BJ (cell line): ENCODE results near the gene ZNF529. TPM values are rescaled to one million over a fixed set of nuclear protein-coding genes. Genes with fewer than 3 reads are reported as not detected.

Experiments used
- CTCF ChIA-PET: fragments of 350-600 bp; formaldehyde crosslinking; extraction: SDS; loops from one replicate; lab custom pipeline; 2021; ENCODE audit warnings: antibody characterized with exemption, inconsistent platforms; lab: Yijun Ruan, JAX
- POLR2A ChIA-PET: fragments of 300-600 bp; sonication (Branson Sonifier 250); formaldehyde crosslinking; extraction: SDS; loops from one replicate; lab custom pipeline; 2021; ENCODE audit warnings: antibody characterized with exemption; lab: Charles Lee
- DNase-seq: peaks from one replicate; pipeline ENCODE4 v3.0.0-alpha.2; 2011; ENCODE audit warnings: low read depth
- H3K27me3 ChIP-seq: 2 replicates; pipeline ENCODE4 v1.6.0; 2011; ENCODE audit warnings: low read length; ENCODE audit not compliant: control insufficient read depth, insufficient read depth
- H3K36me3 ChIP-seq: 2 replicates; pipeline ENCODE4 v1.5.1; 2011; ENCODE audit warnings: low read length; ENCODE audit not compliant: control insufficient read depth, insufficient read depth
- H3K4me3 ChIP-seq: 2 replicates; pipeline ENCODE4 v1.5.1; 2011; ENCODE audit warnings: low read depth, mild to moderate bottlenecking, control low read depth, low read length
- CTCF ChIP-seq: IDR thresholded peaks from 2 replicates; pipeline ENCODE4 v1.5.1; 2011; ENCODE audit warnings: low read depth, mild to moderate bottlenecking, control low read depth, inconsistent platforms, low read length, moderate library complexity; ENCODE audit not compliant: insufficient read depth
- polyA plus RNA-seq: library from polyadenylated mRNA; depleted of rRNA; stranded (reverse); fragments of >200 nt; gene quantifications from 2 replicates; pipeline ENCODE4 v1.2.3, GENCODE V29; 2011

Gene ZNF529
- polyA plus RNA-seq, 1 experiment, result 2.7 TPM

GRCh38 chr19:36564391-36564790, 8.7 kb downstream of the ZNF529 start:
- CTCF ChIA-PET, result no interaction called here
- no peaks in the 10 kb centered on the region for H3K27me3 ChIP-seq
- POLR2A ChIA-PET, result no interaction called here
- TF ChIP-seq CTCF, result no peak
- H3K4me3 ChIP-seq, result no peak overlapping the region
- DNase-seq, result no peak
- peaks cover 4% of the 10 kb centered on the region for H3K36me3 ChIP-seq

DNA sequence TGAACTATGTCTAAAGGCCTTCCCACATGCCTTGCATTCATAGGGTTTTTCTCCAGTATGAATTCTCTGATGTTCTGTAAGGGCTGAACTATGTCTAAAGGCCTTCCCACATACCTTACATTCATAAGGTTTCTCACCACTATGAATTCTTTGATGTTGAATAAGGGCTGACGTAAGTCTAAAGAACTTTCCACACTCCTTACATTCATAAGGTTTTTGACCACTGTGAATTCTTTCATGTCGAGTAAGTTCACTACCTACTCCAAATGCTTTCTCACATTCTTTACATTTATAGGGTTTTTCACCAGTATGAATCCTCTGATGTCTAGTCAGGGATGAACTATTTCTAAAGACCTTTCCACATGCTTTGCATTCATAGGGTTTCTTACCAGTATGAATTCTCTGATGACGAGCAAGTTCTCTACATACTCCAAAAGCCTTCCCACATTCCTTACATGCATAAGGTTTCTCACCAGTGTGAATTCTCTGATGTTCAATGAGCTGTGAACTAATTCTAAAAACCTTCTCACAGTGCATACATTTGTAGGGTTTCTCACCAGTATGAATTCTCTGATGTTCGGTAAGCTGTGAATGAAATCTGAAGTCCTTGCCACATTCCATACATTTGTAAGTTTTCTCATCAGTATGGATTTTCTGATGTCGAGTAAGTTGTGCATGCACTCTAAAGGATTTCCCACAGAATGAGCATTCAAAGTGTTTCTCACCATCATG, 25.9 kb downstream of the ZNF529 start:
- Histone ChIP-seq H3K36me3 (peaks cover 8% of the 10 kb centered on the region), H3K27me3 (no peaks in the 10 kb centered on the region), H3K4me3 (no peak overlapping the region)
- ChIA-PET POLR2A (no interaction called here), CTCF (no interaction called here)
- no peak for DNase-seq
- TF ChIP-seq CTCF, result no peak

- Histone ChIP-seq H3K27me3 (no peaks in the 10 kb centered on the region), H3K36me3 (no peaks in the 10 kb centered on the region; the same call in 1 of the 2 replicates), H3K4me3 (peak overlapping the region; percentile 73)
- POLR2A ChIA-PET, result no interaction called here
- DNase-seq, result no peak
- TF ChIP-seq CTCF, result no peak
- CTCF ChIA-PET, result interaction anchor here (1.3 kb wide), 1 partner anchor 15 kb away, joined by 3 read pairs; no protein-coding TSS in a partner anchor
Measured at GRCh38 chr19:36528921-36529518, 44.1 kb downstream of the ZNF529 start.

DNA sequence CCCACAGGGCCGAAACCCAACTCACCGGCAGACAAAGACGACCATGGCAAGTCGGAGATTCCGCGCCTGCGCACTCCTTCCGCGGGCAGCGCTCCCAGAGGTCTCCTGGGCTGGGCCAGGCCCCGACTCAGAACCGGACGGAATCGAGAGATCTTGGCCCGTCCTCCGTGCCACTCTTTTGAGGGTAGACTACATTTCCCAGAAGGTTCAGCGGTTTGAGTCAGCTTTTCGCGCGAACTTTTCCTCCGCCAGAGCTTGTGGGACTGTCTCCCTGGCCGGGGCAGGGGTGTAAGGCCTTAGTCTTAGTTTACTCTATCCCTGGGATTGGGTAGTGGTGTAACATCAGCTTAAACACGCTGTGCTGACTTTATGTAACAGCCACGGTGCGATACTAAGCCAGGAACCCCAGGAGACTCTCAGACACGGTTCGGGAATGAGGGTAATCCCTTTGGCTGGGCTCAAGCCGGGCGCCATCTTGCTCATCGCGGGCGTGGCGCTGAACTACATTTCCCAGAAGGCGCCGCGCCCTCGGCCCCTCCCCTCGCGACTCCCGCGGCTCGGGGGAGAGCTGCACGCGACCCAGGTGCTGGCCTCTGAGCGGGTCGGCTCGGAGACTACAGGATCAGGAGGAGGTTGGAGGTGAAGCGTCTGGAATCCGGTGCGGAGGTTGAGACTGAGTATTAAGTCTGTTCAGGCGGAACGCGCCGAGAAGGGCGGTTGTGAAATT, 44.7 kb downstream of the ZNF529 start, which contains the start of gene ZNF260:
ZNF260 (minus strand) TSS at position 78 of the 727 bp plus-strand sequence. CDS start 13,033 bp downstream, outside the sequence.
- TF ChIP-seq CTCF, result peak; percentile 5; the same call in 1 of the 2 replicates
- ChIA-PET POLR2A (interaction anchor here (0.9 kb wide), 1 partner anchor 45 kb away, joined by 3 read pairs; the partner anchor contains the start of gene ZNF529), CTCF (interaction anchor here (1.3 kb wide), 1 partner anchor 16 kb away, joined by 3 read pairs; no protein-coding TSS in a partner anchor)
- DNase-seq, result peak; percentile 92
- no peaks in the 10 kb centered on the region; the same call in 1 of the 2 replicates for H3K36me3 ChIP-seq
- H3K4me3 ChIP-seq, result peak within 1 kb of the TSS; percentile 73
- H3K27me3 ChIP-seq, result no peaks in the 10 kb centered on the region

DNA sequence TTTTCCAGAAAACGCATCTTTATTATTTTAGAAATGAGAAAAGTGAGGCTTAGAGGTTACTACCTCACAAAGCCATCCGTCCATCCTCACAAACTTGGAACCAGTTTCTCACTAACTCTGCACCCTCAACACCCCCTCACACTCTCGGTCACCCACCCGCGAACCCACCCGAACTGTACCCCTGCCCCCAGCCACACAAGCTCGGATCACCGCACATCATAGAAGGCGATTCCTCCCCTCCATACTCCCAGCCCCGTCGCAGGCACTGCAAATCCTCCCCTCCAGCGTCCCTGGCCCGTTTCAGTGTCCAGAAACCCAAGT, 45.3 kb downstream of the ZNF529 start:
- no peak for DNase-seq
- TF ChIP-seq CTCF, result no peak
- POLR2A ChIA-PET, result interaction anchor here (0.9 kb wide), 1 partner anchor 46 kb away, joined by 3 read pairs; the partner anchor contains the start of gene ZNF529
- no peaks in the 10 kb centered on the region; the same call in 1 of the 2 replicates for H3K36me3 ChIP-seq
- peak overlapping the region; percentile 73 for H3K4me3 ChIP-seq
- no peaks in the 10 kb centered on the region for H3K27me3 ChIP-seq
- CTCF ChIA-PET, result no interaction called here
